ENCODE measurements around the gene INSIG1. TPM values are rescaled to one million over a fixed set of nuclear protein-coding genes. Genes with fewer than 3 reads are reported as not detected.

The INSIG1 gene
- total and polyA plus RNA-seq, 2 of the 4 experiments (the other 2 are of a cell fraction): 19.0 to 26.0 TPM

- in situ Hi-C loops (cut with MboI; ENCODE audit: low sequenced_read_pairs) (no loop called here), intact Hi-C loops (cut with micrococcal nuclease) (no loop called here), dilution Hi-C loops (cut with HindIII; ENCODE audit: low sequenced_read_pairs, unreplicated experiment) (no loop called here)
- no peaks in the 10 kb centered on the region for H3K4me1 ChIP-seq (ENCODE audit: control insufficient read depth, insufficient read depth, low read length)
- POLR2A ChIA-PET (ENCODE audit: unreplicated experiment): no interaction called here
- H3K36me3 ChIP-seq (ENCODE audit: control insufficient read depth, insufficient read depth, low read length): no peaks in the 10 kb centered on the region
- H3K4me2 ChIP-seq (ENCODE audit: low read depth, low read length): no peak overlapping the region
- H3K14ac ChIP-seq (replicated peaks; ENCODE audit: low read depth, low read length): 0 out of 2 replicates have a peak overlapping the region, but pooled peaks have one; percentile 25
- H3K79me1 ChIP-seq (ENCODE audit: low read depth in 1 of 2, low read length in 2 of 2): no peaks in the 10 kb centered on the region
- H4K20me1 ChIP-seq (ENCODE audit: insufficient read depth, low read length): no peaks in the 10 kb centered on the region
- peaks cover 3% of the 10 kb centered on the region; the same call in 1 of the 2 replicates for H3K27me3 ChIP-seq (ENCODE audit: control insufficient read depth, insufficient read depth, low read length)
- H4K8ac ChIP-seq (ENCODE audit: low read depth in 2 of 2, low read length in 2 of 2): 0 out of 4 replicates have a peak overlapping the region, but pooled peaks of 1 of the 2 experiments have one; percentile 32
- H2AK9ac ChIP-seq (replicated peaks; ENCODE audit: low read depth, low read length, poor library complexity): no peak overlapping the region
- TF ChIP-seq FOS (IDR thresholded peaks at IDR 0.05; ENCODE audit: low read depth, low read length) (0 out of 2 replicates have a peak, but pooled peaks have one; percentile 13), MAFK (IDR thresholded peaks at IDR 0.05; ENCODE audit: low read depth, low read length) (peak; percentile 54; the same call in 1 of the 2 replicates), NFE2L2 (IDR thresholded peaks at IDR 0.05; ENCODE audit: low read depth, low read length) (no peak)
- no peak overlapping the region for H3K23ac ChIP-seq (ENCODE audit: low read depth, low read length)
- H3K27ac ChIP-seq (ENCODE audit: insufficient read depth, low read length): no peak overlapping the region
- no peak overlapping the region for H3K9ac ChIP-seq (ENCODE audit: low read depth, low read length)
- peak overlapping the region; percentile 43; the same call in 1 of the 2 replicates for H2AK5ac ChIP-seq (ENCODE audit: low read depth, low read length)
- H3K18ac ChIP-seq (ENCODE audit: low read depth, low read length): no peak overlapping the region
- H3K9me3 ChIP-seq (ENCODE audit: control insufficient read depth, insufficient read depth, low read length): no peaks in the 10 kb centered on the region
- peak overlapping the region; percentile 38; the same call in 1 of the 2 replicates for H2BK120ac ChIP-seq (ENCODE audit: low read depth, low read length)
- H3K9me1 ChIP-seq (ENCODE audit: insufficient read depth, low read length): 0 out of 2 replicates have a peak, but pooled peaks cover 4% of the 10 kb centered on the region
- DNase-seq: peak; percentile 79
- WGBS, 2 experiments (ENCODE audit: extremely low coverage in 2 of 2, insufficient read length in 1 of 2): 83% methylated on average over 1 of the region's 3 CpGs; no CpG with 5 or more reads in 1 of the 2 experiments
- no peak overlapping the region for H2BK20ac ChIP-seq (ENCODE audit: low read depth, low read length)
- peak; percentile 95 for ATAC-seq (ENCODE audit: low read depth)
- H4K5ac ChIP-seq (ENCODE audit: low read depth, low read length): no peak overlapping the region
- CTCF ChIA-PET: interaction anchor here (0.7 kb wide), 1 partner anchor 264 kb away, joined by 3 read pairs; no protein-coding TSS in a partner anchor
- 0 out of 3 replicates have a peak overlapping the region, but pooled peaks have one; percentile 45 for H2BK15ac ChIP-seq (ENCODE audit: low read depth, low read length)
- no peak overlapping the region for H3K4me3 ChIP-seq (ENCODE audit: insufficient read depth, low read depth, low read length)
- no peak overlapping the region for H3K4ac ChIP-seq (ENCODE audit: low read depth, low read length)
- H2BK5ac ChIP-seq (ENCODE audit: low read depth, low read length, poor library complexity, severe bottlenecking): peak overlapping the region; percentile 32
- peak overlapping the region; percentile 34 for H2AFZ ChIP-seq (replicated peaks; ENCODE audit: low read length, poor library complexity)
- H3K56ac ChIP-seq (ENCODE audit: extremely low read depth, insufficient read depth, low read length): no peak overlapping the region
- 0 out of 2 replicates have a peak overlapping the region, but pooled peaks have one; percentile 27 for H4K91ac ChIP-seq (ENCODE audit: insufficient read depth, low read depth, low read length)
- BruUV-seq (replicated peaks): no TSS peak
These were observed 39.5 kb upstream of the INSIG1 start for GRCh38 chr7:155258226-155258560.

Data from IMR-90 (cell line).